RPMI8226 (cell line): ENCODE measurements around the gene ZNF189.

Source experiments
- DNase-seq: peaks from one replicate; pipeline ENCODE4 v3.0.0-alpha.2; 2015

The ZNF189 gene

DNA sequence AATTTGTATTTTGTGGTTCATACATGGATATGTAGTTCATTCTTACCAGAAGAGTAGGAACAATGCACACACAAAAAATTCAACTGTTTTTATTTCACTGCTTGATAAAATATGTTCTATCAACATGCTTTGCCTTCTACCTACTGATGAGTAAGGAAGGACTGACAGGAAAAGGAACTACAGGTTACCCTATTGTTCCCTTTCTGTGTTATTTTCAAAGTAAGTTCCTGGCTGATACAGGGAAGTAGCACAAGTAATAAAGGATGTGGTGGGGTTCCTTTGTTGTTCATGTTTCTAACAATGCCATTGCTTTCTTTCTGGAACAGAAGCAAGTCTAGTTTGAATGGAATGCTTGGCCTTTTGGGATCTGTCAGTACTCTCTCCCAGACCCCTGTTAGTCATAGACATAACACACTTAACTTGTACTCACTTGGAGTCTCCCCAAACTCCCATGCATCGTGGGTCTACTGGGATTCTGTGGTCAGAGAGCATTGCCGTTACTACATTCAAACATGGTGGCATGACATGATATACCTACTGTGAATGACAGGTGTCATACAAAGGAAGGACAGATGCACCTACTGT lies 57.1 kb downstream of the ZNF189 start:
- DNase-seq = no peak

DNA sequence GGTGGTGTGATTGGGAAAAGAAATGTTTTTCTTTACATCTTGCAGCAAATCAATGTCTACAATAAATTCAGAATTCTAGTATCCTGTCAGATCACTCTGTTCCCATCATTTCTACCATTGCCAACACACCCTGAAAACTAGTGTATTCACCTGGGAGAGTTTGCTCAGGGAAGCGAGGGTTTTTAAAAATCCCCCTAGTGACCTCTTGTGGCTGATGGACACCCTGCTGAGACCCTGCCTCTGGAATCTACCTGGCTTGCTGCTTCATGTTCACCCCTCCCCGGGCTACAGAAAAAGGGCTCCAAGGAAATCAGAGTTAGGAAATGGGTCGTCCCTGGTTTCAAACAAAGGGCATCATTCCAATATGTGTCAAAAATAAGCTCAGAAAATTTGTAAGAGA lies 58.4 kb downstream of the ZNF189 start:
- no peak for DNase-seq

DNA sequence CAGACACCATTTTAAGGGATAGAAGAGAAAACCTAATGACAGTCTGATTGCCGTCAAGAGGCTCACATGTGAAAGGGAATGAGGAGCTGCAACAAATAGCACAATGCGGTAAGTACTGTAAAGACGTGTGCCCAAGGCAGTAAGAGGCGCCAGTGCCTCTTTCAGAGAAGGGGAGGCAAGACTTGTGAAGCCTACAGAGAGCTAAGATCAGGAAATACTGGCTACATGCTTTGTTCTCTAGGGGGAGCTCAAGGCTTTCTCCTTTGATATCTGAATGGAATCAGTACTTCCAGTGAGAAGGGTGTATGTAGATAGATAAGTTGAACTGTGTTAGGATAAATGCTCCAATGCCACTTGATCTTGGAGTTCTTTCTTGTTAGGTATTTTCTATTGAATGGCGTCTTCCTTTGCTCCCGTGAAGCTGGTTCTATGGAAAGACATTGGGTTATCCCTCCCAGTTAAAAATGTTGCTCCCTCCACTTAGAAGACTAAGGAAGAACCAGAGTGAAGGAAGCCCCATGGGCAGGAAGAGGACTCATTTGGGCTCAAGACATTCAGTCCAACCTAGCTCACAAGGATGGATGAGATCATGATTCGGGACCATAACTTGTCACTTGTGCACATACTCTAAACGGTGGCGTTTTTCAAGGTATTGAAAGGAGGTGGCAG lies 60.4 kb downstream of the ZNF189 start:
- DNase-seq = peak; percentile 57
